HL-60 (cell line): Measurements from ENCODE around the gene BCAS3.

ENCODE experiments used
- CTCF ChIP-seq: IDR thresholded peaks from one replicate; pipeline ENCODE4 v1.5.1; 2011; ENCODE audit warnings: low read length, control low read depth, inconsistent platforms; ENCODE audit not compliant: insufficient read depth
- GABPA ChIP-seq: IDR thresholded peaks from 2 replicates; pipeline ENCODE4 v1.6.1; 2012; ENCODE audit warnings: low read depth
- POLR2AphosphoS5 ChIP-seq: IDR thresholded peaks from 2 replicates; pipeline ENCODE4 v1.6.1; 2012; ENCODE audit warnings: low read depth
- REST ChIP-seq: IDR thresholded peaks from 2 replicates; pipeline ENCODE4 v1.6.1; 2012; ENCODE audit warnings: low read depth; ENCODE audit not compliant: insufficient replicate concordance
- SPI1 ChIP-seq: IDR thresholded peaks from 2 replicates; pipeline ENCODE4 v1.6.1; 2012; ENCODE audit warnings: low read depth, mild to moderate bottlenecking, borderline replicate concordance

GRCh38 chr17:61128661-61129115 lies 451.0 kb downstream of the BCAS3 start:
- no peak for TF ChIP-seq CTCF
- no peak for TF ChIP-seq REST
- TF ChIP-seq POLR2AphosphoS5: no peak
- TF ChIP-seq GABPA: no peak
- no peak for TF ChIP-seq SPI1
